Esophagus squamous epithelium (tissue), 4 donors: ENCODE data around the gene PMM1.
A peak's percentile ranks its signal among the peaks of the same experiment; 100 is the strongest.

Source experiments
- CTCF ChIP-seq, 6 experiments: fragments of 450-650 bp in 4 of 6; fragments of 200-600 bp in 2 of 6; sonication (generic) in 2 of 6; IDR thresholded peaks; one replicate each; pipeline ENCODE4 v1.5.1; 2016 to 2019; ENCODE audit warnings: antibody characterized with exemption in 6 of 6, mild to moderate bottlenecking in 4 of 6, moderate library complexity in 4 of 6
- POLR2A ChIP-seq, 4 donors: fragments of 450-650 bp; IDR thresholded peaks; one replicate each; pipeline ENCODE4 v1.6.1; 2017; ENCODE audit warnings: antibody characterized with exemption in 4 of 4, mild to moderate bottlenecking in 4 of 4, moderate library complexity in 3 of 4

- TF ChIP-seq CTCF (IDR thresholded peaks at IDR 0.05): peak; percentile 32 to 53 (median 42)
- TF ChIP-seq POLR2A (IDR thresholded peaks at IDR 0.05): peak in 1 of 4 donors; percentile 54
Measured at GRCh38 chr22:41543854-41544670, 45.6 kb downstream of the PMM1 start, which contains the start of gene POLR3H.
